Uterus (tissue), 4 donors: ENCODE measurements around the gene APPL2. TPM values are rescaled to one million over a fixed set of nuclear protein-coding genes. Genes with fewer than 3 reads are reported as not detected.

Experiments used
- DNase-seq, 2 donors: peaks; one replicate each; pipeline ENCODE4 v3.0.0-alpha.2; 2019 to 2020
- H3K27ac ChIP-seq, 2 donors: fragments of 200-600 bp; sonication (generic); 1 replicate in 1 of 2; 2 replicates in 1 of 2; pipeline ENCODE4 v1.5.1; 2016 to 2018
- H3K27me3 ChIP-seq, 2 donors: fragments of 200-600 bp; sonication (generic); one replicate each; pipeline ENCODE4 v1.5.1; 2018 to 2019; ENCODE audit warnings: control low read depth in 1 of 2
- H3K36me3 ChIP-seq, 2 donors: fragments of 200-600 bp; sonication (generic); one replicate each; pipeline ENCODE4 v1.5.1; 2019; ENCODE audit warnings: control low read depth in 1 of 2
- H3K4me1 ChIP-seq, 2 donors: fragments of 200-600 bp; sonication (generic); one replicate each; pipeline ENCODE4 v1.5.1; 2018 to 2019; ENCODE audit warnings: control low read depth in 1 of 2
- H3K4me3 ChIP-seq, 2 donors: fragments of 200-600 bp; sonication (generic); 1 replicate in 1 of 2; 2 replicates in 1 of 2; pipeline ENCODE4 v1.5.1; 2018 to 2019; ENCODE audit warnings: mild to moderate bottlenecking in 1 of 2
- H3K9me3 ChIP-seq, 2 donors: fragments of 200-600 bp; sonication (generic); one replicate each; pipeline ENCODE4 v1.5.1; 2019; ENCODE audit warnings: control low read depth in 1 of 2
- CTCF ChIP-seq, 4 experiments: fragments of 200-600 bp in 2 of 4; fragments of 450-650 bp in 2 of 4; sonication (generic) in 2 of 4; IDR thresholded peaks; one replicate each; pipeline ENCODE4 v1.5.1; 2016 to 2019; ENCODE audit warnings: antibody characterized with exemption in 4 of 4, mild to moderate bottlenecking in 2 of 4, moderate library complexity in 1 of 4
- POLR2A ChIP-seq, 2 donors: fragments of 450-650 bp; IDR thresholded peaks; one replicate each; pipeline ENCODE4 v1.6.1; 2016; ENCODE audit warnings: antibody characterized with exemption in 2 of 2, mild to moderate bottlenecking in 1 of 2, moderate library complexity in 1 of 2
- intact Hi-C: fragments of 100-400 bp; cut with DNase I; formaldehyde crosslinking; loops from one replicate; pipeline ENCODE4 v1.15.1; 2023; ENCODE audit warnings: low total_unique reads
- total RNA-seq, 4 donors: library from RNA; depleted of rRNA in 3 of 4; stranded (reverse); fragments of >200 nt in 3 of 4; gene quantifications; one replicate each; pipeline versions ENCODE4 v1.1.0 to v1.2.4, GENCODE V29; 2014 to 2023
- donor health status: DM: yes; HTN: yes; CAD: no.

Gene APPL2
- total RNA-seq, 4 donors from 2014 or later, result 14.3 to 52.6 (median 31.4) TPM

DNA sequence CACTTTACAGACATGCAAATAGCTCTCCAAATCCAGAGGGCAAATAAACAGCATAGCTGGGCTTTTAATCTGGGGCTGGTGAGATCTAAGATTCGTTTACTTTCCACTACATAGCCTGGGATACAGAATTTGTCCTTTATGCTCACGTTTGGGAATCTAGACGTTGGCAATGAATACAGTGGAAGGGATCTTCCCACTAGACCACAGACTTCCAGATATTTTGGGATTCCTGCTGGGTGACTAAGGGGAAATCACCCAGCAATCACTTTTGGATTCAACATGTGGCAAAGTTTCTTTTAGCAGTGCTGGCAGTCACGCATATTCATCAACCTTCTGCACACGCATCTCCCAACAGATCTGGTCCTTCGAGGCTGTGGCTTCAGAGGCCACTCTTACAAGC is 23.5 kb downstream of the APPL2 start:
- intact Hi-C loops, result no loop called here
- TF ChIP-seq POLR2A (IDR thresholded peaks at IDR 0.05) (no peak), CTCF (IDR thresholded peaks at IDR 0.05) (no peak)
- H3K9me3 ChIP-seq, result no peaks in the 10 kb centered on the region
- H3K36me3 ChIP-seq, result no peaks in the 10 kb centered on the region
- no peak overlapping the region for H3K27ac ChIP-seq
- no peak overlapping the region for H3K4me3 ChIP-seq
- H3K4me1 ChIP-seq, result no peaks in the 10 kb centered on the region
- no peaks in the 10 kb centered on the region for H3K27me3 ChIP-seq
- DNase-seq, result no peak

GRCh38 chr12:105209091-105209490 is 26.9 kb downstream of the APPL2 start:
- Histone ChIP-seq H3K27me3 (no peaks in the 10 kb centered on the region), H3K4me3 (no peak overlapping the region), H3K9me3 (no peaks in the 10 kb centered on the region), H3K27ac (no peak overlapping the region), H3K4me1 (no peaks in the 10 kb centered on the region), H3K36me3 (no peaks in the 10 kb centered on the region)
- TF ChIP-seq CTCF (IDR thresholded peaks at IDR 0.05), result no peak
- no peak for TF ChIP-seq POLR2A (IDR thresholded peaks at IDR 0.05)
- no peak for DNase-seq
- intact Hi-C loops, result no loop called here

- Histone ChIP-seq H3K36me3 (no peaks in the 10 kb centered on the region), H3K9me3 (no peaks in the 10 kb centered on the region), H3K4me3 (no peak overlapping the region), H3K27me3 (no peaks in the 10 kb centered on the region), H3K4me1 (no peaks in the 10 kb centered on the region), H3K27ac (no peak overlapping the region)
- TF ChIP-seq POLR2A (IDR thresholded peaks at IDR 0.05) (no peak), CTCF (IDR thresholded peaks at IDR 0.05) (no peak)
- intact Hi-C loops, result no loop called here
- no peak for DNase-seq
Measured at GRCh38 chr12:105206686-105207374, 29.1 kb downstream of the APPL2 start.

GRCh38 chr12:105205322-105206048 is 30.5 kb downstream of the APPL2 start:
- TF ChIP-seq POLR2A (IDR thresholded peaks at IDR 0.05) (no peak), CTCF (IDR thresholded peaks at IDR 0.05) (no peak)
- Histone ChIP-seq H3K27ac (no peak overlapping the region), H3K36me3 (no peaks in the 10 kb centered on the region), H3K9me3 (no peaks in the 10 kb centered on the region), H3K4me1 (no peaks in the 10 kb centered on the region), H3K4me3 (no peak overlapping the region), H3K27me3 (no peaks in the 10 kb centered on the region)
- intact Hi-C loops, result no loop called here
- DNase-seq, result no peak

- H3K9me3 ChIP-seq, result no peaks in the 10 kb centered on the region
- H3K27me3 ChIP-seq, result no peaks in the 10 kb centered on the region
- no peaks in the 10 kb centered on the region for H3K36me3 ChIP-seq
- H3K27ac ChIP-seq, result no peak overlapping the region
- intact Hi-C loops, result no loop called here
- TF ChIP-seq CTCF (IDR thresholded peaks at IDR 0.05) (no peak), POLR2A (IDR thresholded peaks at IDR 0.05) (no peak)
- no peaks in the 10 kb centered on the region for H3K4me1 ChIP-seq
- no peak overlapping the region for H3K4me3 ChIP-seq
- no peak for DNase-seq
Measured at GRCh38 chr12:105204916-105205315, 31.1 kb downstream of the APPL2 start.
